B cell (primary cell): Measurements from ENCODE around the gene ZCCHC7. TPM values are rescaled to one million over a fixed set of nuclear protein-coding genes. Genes with fewer than 3 reads are reported as not detected.
A peak's percentile ranks its signal among the peaks of the same experiment; 100 is the strongest.

Source experiments
- ATAC-seq: fragments of 200-7000 bp; cut with Tn5 transposase; one replicate; pipeline ENCODE4 v1.10.0; 2021; ENCODE audit warnings: low read depth, mild to moderate bottlenecking, moderate number of reproducible peaks, moderate library complexity
- CTCF ChIA-PET: fragments of 350-600 bp; sonication (Branson Sonifier 250); formaldehyde crosslinking; loops from one replicate; lab custom pipeline; 2021; ENCODE audit warnings: antibody characterized with exemption, inconsistent platforms; lab: Charles Lee
- POLR2A ChIA-PET: fragments of 350-600 bp; sonication (Branson Sonifier 250); formaldehyde crosslinking; loops from one replicate; lab custom pipeline; 2021; ENCODE audit warnings: antibody characterized with exemption; lab: Charles Lee
- DNase-seq: peaks from one replicate; pipeline ENCODE4 v3.0.0; 2013
- H2AFZ ChIP-seq: 2 replicates; pipeline ENCODE4 v1.6.1; 2012; ENCODE audit warnings: mild to moderate bottlenecking, low read depth, low read length; ENCODE audit not compliant: insufficient read depth, poor library complexity, severe bottlenecking
- H3K27ac ChIP-seq, 2 donors: 1 replicate in 1 of 2; 2 replicates in 1 of 2; pipeline ENCODE4 v1.5.1; 2012 to 2013; ENCODE audit warnings: low read length in 2 of 2, mild to moderate bottlenecking in 2 of 2, moderate library complexity in 1 of 2
- H3K27me3 ChIP-seq, 4 experiments: fragments of 200-600 bp in 1 of 4; sonication (generic) in 1 of 4; replicated peaks in 1 of 4; 1 replicate in 2 of 4; 2 replicates in 2 of 4; pipeline versions ENCODE4 v1.6.1 to v1.7.0; 2013 to 2016; ENCODE audit warnings: low read length in 3 of 4, mild to moderate bottlenecking in 2 of 4, mixed read lengths in 1 of 4, moderate library complexity in 1 of 4; ENCODE audit not compliant: insufficient read depth in 4 of 4, control insufficient read depth in 3 of 4; ENCODE audit errors: control extremely low read depth in 1 of 4
- H3K36me3 ChIP-seq, 2 experiments: replicated peaks in 1 of 2; 1 replicate in 1 of 2; 2 replicates in 1 of 2; pipeline versions ENCODE4 v1.6.1 to v1.7.1; 2013; ENCODE audit warnings: low read length in 1 of 2; ENCODE audit not compliant: insufficient read depth in 2 of 2, control insufficient read depth in 1 of 2; ENCODE audit errors: control extremely low read depth in 1 of 2, extremely low read depth in 1 of 2
- H3K4me1 ChIP-seq, 2 donors: fragments of 200-600 bp in 1 of 2; sonication (generic) in 1 of 2; 1 replicate in 1 of 2; 2 replicates in 1 of 2; pipeline versions ENCODE4 v1.5.1 to v1.6.1; 2013 to 2017; ENCODE audit warnings: low read length in 2 of 2; ENCODE audit not compliant: control insufficient read depth in 2 of 2, insufficient read depth in 2 of 2
- H3K4me2 ChIP-seq: replicated peaks from 2 replicates; pipeline ENCODE3; 2012; ENCODE audit warnings: mild to moderate bottlenecking, low read depth, low read length; ENCODE audit not compliant: poor library complexity, severe bottlenecking
- H3K4me3 ChIP-seq, 5 experiments: fragments of 200-600 bp in 1 of 5; sonication (generic) in 1 of 5; 1 replicate in 3 of 5; 2 replicates in 2 of 5; pipeline versions ENCODE4 v1.5.1 to v1.7.0; 2011 to 2016; ENCODE audit warnings: low read length in 4 of 5, mild to moderate bottlenecking in 4 of 5, low read depth in 2 of 5, control low read depth in 1 of 5, moderate library complexity in 1 of 5; ENCODE audit not compliant: insufficient read depth in 1 of 5; ENCODE audit errors: control extremely low read depth in 1 of 5, extremely low read depth in 1 of 5
- H3K79me2 ChIP-seq: fragments of 200-600 bp; sonication (generic); one replicate; pipeline ENCODE4 v1.6.0; 2016; ENCODE audit warnings: low read length; ENCODE audit not compliant: control insufficient read depth, insufficient read depth
- H3K9ac ChIP-seq: fragments of 200-600 bp; sonication (generic); 2 replicates; pipeline ENCODE4 v1.6.1; 2017; ENCODE audit warnings: mild to moderate bottlenecking, low read length, moderate library complexity
- H3K9me3 ChIP-seq, 3 donors: one replicate each; pipeline versions ENCODE4 v1.6.1 to v1.7.1; 2013; ENCODE audit warnings: low read length in 2 of 3; ENCODE audit not compliant: control insufficient read depth in 2 of 3, insufficient read depth in 1 of 3; ENCODE audit errors: control extremely low read depth in 1 of 3
- H4K20me1 ChIP-seq: 2 replicates; pipeline ENCODE4 v1.6.0; 2012; ENCODE audit warnings: mild to moderate bottlenecking, low read length; ENCODE audit not compliant: insufficient read depth, control insufficient read depth, poor library complexity, severe bottlenecking
- H3K27ac Mint-ChIP-seq: one replicate; pipeline ENCODE4 v1.8.0; 2021; ENCODE audit warnings: mixed read lengths
- H3K27me3 Mint-ChIP-seq: one replicate; pipeline ENCODE4 v1.8.0; 2021; ENCODE audit warnings: mixed read lengths
- H3K4me1 Mint-ChIP-seq: one replicate; pipeline ENCODE4 v1.8.0; 2021; ENCODE audit warnings: mixed read lengths
- H3K4me3 Mint-ChIP-seq: one replicate; pipeline ENCODE4 v1.8.0; 2021; ENCODE audit warnings: mixed read lengths
- H3K9me3 Mint-ChIP-seq: one replicate; pipeline ENCODE4 v1.8.0; 2022; ENCODE audit warnings: mixed read lengths; ENCODE audit not compliant: insufficient read depth
- EZH2 ChIP-seq: IDR thresholded peaks from 2 replicates; pipeline ENCODE4 v1.6.1; 2012; ENCODE audit warnings: borderline replicate concordance, low read depth, mild to moderate bottlenecking, moderate library complexity, low read length; ENCODE audit not compliant: insufficient read depth, poor library complexity, severe bottlenecking
- WGBS: methylation state at CpG from one replicate; pipeline ENCODE4 v1.1.5; 2013; ENCODE audit warnings: missing lambda C conversion rate; ENCODE audit not compliant: insufficient coverage; 5-methylcytosine and 5-hydroxymethylcytosine counted together
- intact Hi-C: fragments of 100-400 bp; cut with micrococcal nuclease; formaldehyde crosslinking; loops from one replicate; pipeline ENCODE4 v1.10.0; 2022
- polyA plus RNA-seq: library from polyadenylated mRNA; depleted of rRNA; stranded (reverse); fragments of >200 nt; gene quantifications from 2 replicates; pipeline ENCODE4 v1.2.3, GENCODE V29; 2012
- total RNA-seq, 2 donors: library from RNA; stranded (reverse); fragments of 120-200 nt in 1 of 2; gene quantifications; 1 replicate in 1 of 2; 2 replicates in 1 of 2; pipeline versions ENCODE4 v1.2.3 to v1.2.4, GENCODE V29; 2013 to 2022
- TF ChIP-seq, protein P1 (sequence below): fragments of 200-600 bp; IDR thresholded peaks from one replicate; pipeline ENCODE4 v1.8.0; 2022; ENCODE audit warnings: antibody characterized with exemption, mild to moderate bottlenecking

Gene ZCCHC7
- total and polyA plus RNA-seq, 2 donors (not counting 1 experiment from before 2014, with no cell fraction given): 56.3 to 83.5 TPM

DNA sequence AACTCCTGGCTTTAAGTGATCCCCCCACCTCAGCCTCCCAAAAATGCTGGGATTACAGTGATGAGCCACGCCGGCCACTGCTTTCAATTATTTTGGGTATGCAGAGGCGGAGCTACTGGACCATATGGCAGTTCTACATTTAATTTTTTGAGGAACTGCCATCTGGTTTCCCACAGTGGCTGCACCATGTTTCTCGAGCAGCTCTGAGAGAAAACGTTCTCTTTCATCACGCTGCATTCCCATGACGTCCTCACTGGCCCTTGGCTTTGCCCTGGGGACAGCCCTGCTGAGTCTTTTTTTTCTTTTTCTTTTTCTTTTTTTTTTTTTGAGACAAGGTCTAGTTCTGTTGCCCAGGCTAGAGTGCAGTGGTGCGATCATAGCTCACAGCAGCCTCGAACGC, 266.6 kb downstream of the ZCCHC7 start:
- ATAC-seq: peak; percentile 60
- DNase-seq: peak; percentile 87
- no peak overlapping the region for H2AFZ ChIP-seq
- H3K27me3 ChIP-seq: no peaks in the 10 kb centered on the region
- Mint-ChIP-seq H3K27me3 (no peaks in the 10 kb centered on the region), H3K4me1 (peaks cover 74% of the 10 kb centered on the region), H3K4me3 (peak overlapping the region; percentile 56), H3K9me3 (no peaks in the 10 kb centered on the region), H3K27ac (peak overlapping the region; percentile 83)
- intact Hi-C loops: loop anchor here (1.0 kb wide), 1 partner anchor 22 kb away; no protein-coding TSS in a partner anchor
- no peaks in the 10 kb centered on the region for H3K36me3 ChIP-seq
- TF ChIP-seq, protein P1, sequence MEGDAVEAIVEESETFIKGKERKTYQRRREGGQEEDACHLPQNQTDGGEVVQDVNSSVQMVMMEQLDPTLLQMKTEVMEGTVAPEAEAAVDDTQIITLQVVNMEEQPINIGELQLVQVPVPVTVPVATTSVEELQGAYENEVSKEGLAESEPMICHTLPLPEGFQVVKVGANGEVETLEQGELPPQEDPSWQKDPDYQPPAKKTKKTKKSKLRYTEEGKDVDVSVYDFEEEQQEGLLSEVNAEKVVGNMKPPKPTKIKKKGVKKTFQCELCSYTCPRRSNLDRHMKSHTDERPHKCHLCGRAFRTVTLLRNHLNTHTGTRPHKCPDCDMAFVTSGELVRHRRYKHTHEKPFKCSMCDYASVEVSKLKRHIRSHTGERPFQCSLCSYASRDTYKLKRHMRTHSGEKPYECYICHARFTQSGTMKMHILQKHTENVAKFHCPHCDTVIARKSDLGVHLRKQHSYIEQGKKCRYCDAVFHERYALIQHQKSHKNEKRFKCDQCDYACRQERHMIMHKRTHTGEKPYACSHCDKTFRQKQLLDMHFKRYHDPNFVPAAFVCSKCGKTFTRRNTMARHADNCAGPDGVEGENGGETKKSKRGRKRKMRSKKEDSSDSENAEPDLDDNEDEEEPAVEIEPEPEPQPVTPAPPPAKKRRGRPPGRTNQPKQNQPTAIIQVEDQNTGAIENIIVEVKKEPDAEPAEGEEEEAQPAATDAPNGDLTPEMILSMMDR: no peak
- TF ChIP-seq EZH2: no peak
- H3K4me1 ChIP-seq: peaks cover 57 to 82% of the 10 kb centered on the region in 2 donors
- H3K79me2 ChIP-seq: peaks cover 6% of the 10 kb centered on the region
- no peak overlapping the region for H3K9ac ChIP-seq
- ChIA-PET POLR2A (interaction anchor here (0.6 to 1.6 kb wide), 10 partner anchors 9 to 143 kb away, joined by 3 to 12 read pairs (median 4); no protein-coding TSS in a partner anchor), CTCF (interaction anchor here (0.6 to 12.2 kb wide), 11 partner anchors 12 to 507 kb away, joined by 3 to 139 read pairs (median 3); partner anchors contain the start of gene PAX5)
- peak overlapping the region; percentile 22 for H3K4me2 ChIP-seq
- 11% methylated on average over 7 of the region's 10 CpGs for WGBS
- no peaks in the 10 kb centered on the region for H4K20me1 ChIP-seq
- peak overlapping the region; percentile 41 to 53 for H3K27ac ChIP-seq
- H3K4me3 ChIP-seq: no peak overlapping the region
- peaks cover 0 to 16% (median 0%) of the 10 kb centered on the region in 3 donors for H3K9me3 ChIP-seq

DNA sequence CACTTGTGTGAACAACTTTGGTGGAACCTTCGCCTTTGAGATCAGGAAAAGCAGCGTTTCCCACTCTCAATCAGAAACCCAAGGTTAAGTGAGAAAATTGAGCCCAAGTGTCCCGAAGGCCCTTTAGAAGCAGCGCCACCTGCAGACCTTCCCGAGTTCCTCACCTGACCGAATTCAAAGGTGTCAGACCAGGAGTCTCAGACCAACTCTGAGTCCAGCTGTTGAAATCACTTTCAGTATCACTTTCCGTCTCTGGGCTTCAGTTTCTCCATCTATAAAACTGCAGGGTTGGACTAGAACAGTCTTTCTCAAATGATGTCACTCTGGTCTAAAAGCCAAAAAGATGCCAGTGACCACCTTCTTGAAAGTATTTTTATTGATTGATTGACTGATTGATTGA, 270.4 kb downstream of the ZCCHC7 start:
- H3K27me3 Mint-ChIP-seq: no peaks in the 10 kb centered on the region
- no peaks in the 10 kb centered on the region for H3K9me3 Mint-ChIP-seq
- TF ChIP-seq, protein P1: peak; percentile 58
- TF ChIP-seq EZH2: no peak
- Histone ChIP-seq H3K79me2 (no peaks in the 10 kb centered on the region), H3K4me1 (peaks cover 30 to 48% of the 10 kb centered on the region in 2 donors), H3K36me3 (no peaks in the 10 kb centered on the region), H3K27ac (peak overlapping the region in 1 of 2 donors; percentile 52), H3K9ac (no peak overlapping the region), H3K4me3 (no peak overlapping the region), H3K27me3 (no peaks in the 10 kb centered on the region), H2AFZ (no peak overlapping the region), H4K20me1 (no peaks in the 10 kb centered on the region), H3K9me3 (peaks cover 0 to 9% (median 0%) of the 10 kb centered on the region in 3 donors), H3K4me2 (peak overlapping the region; percentile 50)
- intact Hi-C loops: loop anchor here (1.0 kb wide), 1 partner anchor 15 kb away; no protein-coding TSS in a partner anchor
- ChIA-PET CTCF (interaction anchor here (0.6 to 12.2 kb wide), 11 partner anchors 9 to 518 kb away, joined by 3 to 139 read pairs (median 4); no protein-coding TSS in a partner anchor), POLR2A (interaction anchor here (1.3 kb wide), 1 partner anchor 16 kb away, joined by 4 read pairs; no protein-coding TSS in a partner anchor)
- H3K4me1 Mint-ChIP-seq: peaks cover 55% of the 10 kb centered on the region
- DNase-seq (peak; percentile 79), ATAC-seq (peak; percentile 66)
- peak overlapping the region; percentile 60 for H3K27ac Mint-ChIP-seq
- peak overlapping the region; percentile 56 for H3K4me3 Mint-ChIP-seq
- WGBS: 31% methylated on average over 7 of the region's 7 CpGs
